HepG2 (cell line): ENCODE data around the gene ATP13A2.
"Not testable (repeated sequence)": the region's sequence is repeated elsewhere in the genome, so short reads cannot be mapped to it uniquely, and the experiment has no call there.

Experiments used
- AGO2 ChIP-seq: fragments of 200-400 bp; formaldehyde crosslinking; optimal IDR thresholded peaks from 2 replicates; pipeline ENCODE3; 2017; ENCODE audit warnings: mild to moderate bottlenecking, low read depth, low read length, moderate library complexity
- CTCF ChIP-seq: sonication (generic); formaldehyde crosslinking; IDR thresholded peaks from 2 replicates; pipeline ENCODE4 v1.5.0; 2020; ENCODE audit warnings: mild to moderate bottlenecking, missing genetic modification reagents, moderate library complexity
- NRL ChIP-seq: sonication (generic); formaldehyde crosslinking; IDR thresholded peaks from 2 replicates; pipeline ENCODE4 v1.5.0; 2020; ENCODE audit warnings: missing genetic modification reagents, mild to moderate bottlenecking, moderate library complexity, borderline replicate concordance

DNA sequence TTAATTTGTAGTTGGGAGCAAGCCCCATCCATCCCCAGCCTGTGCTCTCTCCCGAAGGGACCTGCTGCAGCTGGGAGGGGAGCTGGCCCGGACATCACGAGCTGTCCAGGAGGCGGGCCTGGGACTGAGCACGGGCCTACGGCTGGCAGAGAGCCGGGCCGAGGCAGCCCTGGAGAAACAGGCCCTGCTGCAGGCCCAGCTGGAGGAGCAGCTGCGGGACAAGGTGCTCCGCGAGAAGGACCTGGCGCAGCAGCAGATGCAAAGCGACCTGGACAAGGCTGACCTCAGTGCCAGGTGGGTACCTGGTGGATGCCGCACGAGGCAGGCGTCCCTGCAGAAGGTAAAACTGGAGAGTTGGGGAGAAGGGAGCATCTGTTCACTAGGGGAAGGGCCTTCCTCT lies 75.1 kb downstream of the ATP13A2 start:
- not testable (repeated sequence) for TF ChIP-seq CTCF (CRISPR knock-in tag); NRL (CRISPR knock-in tag); AGO2
